B cell (primary cell): ENCODE results near the gene SNRK. TPM values are rescaled to one million over a fixed set of nuclear protein-coding genes. Genes with fewer than 3 reads are reported as not detected.

Source experiments
- ATAC-seq: fragments of 200-7000 bp; cut with Tn5 transposase; one replicate; pipeline ENCODE4 v1.10.0; 2021; ENCODE audit warnings: low read depth, mild to moderate bottlenecking, moderate number of reproducible peaks, moderate library complexity
- CTCF ChIA-PET: fragments of 350-600 bp; sonication (Branson Sonifier 250); formaldehyde crosslinking; loops from one replicate; lab custom pipeline; 2021; ENCODE audit warnings: antibody characterized with exemption, inconsistent platforms; lab: Charles Lee
- POLR2A ChIA-PET: fragments of 350-600 bp; sonication (Branson Sonifier 250); formaldehyde crosslinking; loops from one replicate; lab custom pipeline; 2021; ENCODE audit warnings: antibody characterized with exemption; lab: Charles Lee
- DNase-seq: peaks from one replicate; pipeline ENCODE4 v3.0.0; 2013
- H2AFZ ChIP-seq: 2 replicates; pipeline ENCODE4 v1.6.1; 2012; ENCODE audit warnings: mild to moderate bottlenecking, low read depth, low read length; ENCODE audit not compliant: insufficient read depth, poor library complexity, severe bottlenecking
- H3K27ac ChIP-seq, 2 donors: 1 replicate in 1 of 2; 2 replicates in 1 of 2; pipeline ENCODE4 v1.5.1; 2012 to 2013; ENCODE audit warnings: low read length in 2 of 2, mild to moderate bottlenecking in 2 of 2, moderate library complexity in 1 of 2
- H3K27me3 ChIP-seq, 4 experiments: fragments of 200-600 bp in 1 of 4; sonication (generic) in 1 of 4; replicated peaks in 1 of 4; 1 replicate in 2 of 4; 2 replicates in 2 of 4; pipeline versions ENCODE4 v1.6.1 to v1.7.0; 2013 to 2016; ENCODE audit warnings: low read length in 3 of 4, mild to moderate bottlenecking in 2 of 4, mixed read lengths in 1 of 4, moderate library complexity in 1 of 4; ENCODE audit not compliant: insufficient read depth in 4 of 4, control insufficient read depth in 3 of 4; ENCODE audit errors: control extremely low read depth in 1 of 4
- H3K36me3 ChIP-seq, 2 experiments: replicated peaks in 1 of 2; 1 replicate in 1 of 2; 2 replicates in 1 of 2; pipeline versions ENCODE4 v1.6.1 to v1.7.1; 2013; ENCODE audit warnings: low read length in 1 of 2; ENCODE audit not compliant: insufficient read depth in 2 of 2, control insufficient read depth in 1 of 2; ENCODE audit errors: control extremely low read depth in 1 of 2, extremely low read depth in 1 of 2
- H3K4me1 ChIP-seq, 2 donors: fragments of 200-600 bp in 1 of 2; sonication (generic) in 1 of 2; 1 replicate in 1 of 2; 2 replicates in 1 of 2; pipeline versions ENCODE4 v1.5.1 to v1.6.1; 2013 to 2017; ENCODE audit warnings: low read length in 2 of 2; ENCODE audit not compliant: control insufficient read depth in 2 of 2, insufficient read depth in 2 of 2
- H3K4me2 ChIP-seq: replicated peaks from 2 replicates; pipeline ENCODE3; 2012; ENCODE audit warnings: mild to moderate bottlenecking, low read depth, low read length; ENCODE audit not compliant: poor library complexity, severe bottlenecking
- H3K4me3 ChIP-seq, 5 experiments: fragments of 200-600 bp in 1 of 5; sonication (generic) in 1 of 5; 1 replicate in 3 of 5; 2 replicates in 2 of 5; pipeline versions ENCODE4 v1.5.1 to v1.7.0; 2011 to 2016; ENCODE audit warnings: low read length in 4 of 5, mild to moderate bottlenecking in 4 of 5, low read depth in 2 of 5, control low read depth in 1 of 5, moderate library complexity in 1 of 5; ENCODE audit not compliant: insufficient read depth in 1 of 5; ENCODE audit errors: control extremely low read depth in 1 of 5, extremely low read depth in 1 of 5
- H3K79me2 ChIP-seq: fragments of 200-600 bp; sonication (generic); one replicate; pipeline ENCODE4 v1.6.0; 2016; ENCODE audit warnings: low read length; ENCODE audit not compliant: control insufficient read depth, insufficient read depth
- H3K9ac ChIP-seq: fragments of 200-600 bp; sonication (generic); 2 replicates; pipeline ENCODE4 v1.6.1; 2017; ENCODE audit warnings: mild to moderate bottlenecking, low read length, moderate library complexity
- H3K9me3 ChIP-seq, 3 donors: one replicate each; pipeline versions ENCODE4 v1.6.1 to v1.7.1; 2013; ENCODE audit warnings: low read length in 2 of 3; ENCODE audit not compliant: control insufficient read depth in 2 of 3, insufficient read depth in 1 of 3; ENCODE audit errors: control extremely low read depth in 1 of 3
- H4K20me1 ChIP-seq: 2 replicates; pipeline ENCODE4 v1.6.0; 2012; ENCODE audit warnings: mild to moderate bottlenecking, low read length; ENCODE audit not compliant: insufficient read depth, control insufficient read depth, poor library complexity, severe bottlenecking
- H3K27ac Mint-ChIP-seq: one replicate; pipeline ENCODE4 v1.8.0; 2021; ENCODE audit warnings: mixed read lengths
- H3K27me3 Mint-ChIP-seq: one replicate; pipeline ENCODE4 v1.8.0; 2021; ENCODE audit warnings: mixed read lengths
- H3K4me1 Mint-ChIP-seq: one replicate; pipeline ENCODE4 v1.8.0; 2021; ENCODE audit warnings: mixed read lengths
- H3K4me3 Mint-ChIP-seq: one replicate; pipeline ENCODE4 v1.8.0; 2021; ENCODE audit warnings: mixed read lengths
- H3K9me3 Mint-ChIP-seq: one replicate; pipeline ENCODE4 v1.8.0; 2022; ENCODE audit warnings: mixed read lengths; ENCODE audit not compliant: insufficient read depth
- EZH2 ChIP-seq: IDR thresholded peaks from 2 replicates; pipeline ENCODE4 v1.6.1; 2012; ENCODE audit warnings: borderline replicate concordance, low read depth, mild to moderate bottlenecking, moderate library complexity, low read length; ENCODE audit not compliant: insufficient read depth, poor library complexity, severe bottlenecking
- WGBS: methylation state at CpG from one replicate; pipeline ENCODE4 v1.1.5; 2013; ENCODE audit warnings: missing lambda C conversion rate; ENCODE audit not compliant: insufficient coverage; 5-methylcytosine and 5-hydroxymethylcytosine counted together
- intact Hi-C: fragments of 100-400 bp; cut with micrococcal nuclease; formaldehyde crosslinking; loops from one replicate; pipeline ENCODE4 v1.10.0; 2022
- polyA plus RNA-seq: library from polyadenylated mRNA; depleted of rRNA; stranded (reverse); fragments of >200 nt; gene quantifications from 2 replicates; pipeline ENCODE4 v1.2.3, GENCODE V29; 2012
- total RNA-seq, 2 donors: library from RNA; stranded (reverse); fragments of 120-200 nt in 1 of 2; gene quantifications; 1 replicate in 1 of 2; 2 replicates in 1 of 2; pipeline versions ENCODE4 v1.2.3 to v1.2.4, GENCODE V29; 2013 to 2022
- TF ChIP-seq, protein P1 (sequence below): fragments of 200-600 bp; IDR thresholded peaks from one replicate; pipeline ENCODE4 v1.8.0; 2022; ENCODE audit warnings: antibody characterized with exemption, mild to moderate bottlenecking

Gene SNRK
- total and polyA plus RNA-seq, 2 donors (not counting 1 experiment from before 2014, with no cell fraction given), result 17.8 to 46.7 TPM

DNA sequence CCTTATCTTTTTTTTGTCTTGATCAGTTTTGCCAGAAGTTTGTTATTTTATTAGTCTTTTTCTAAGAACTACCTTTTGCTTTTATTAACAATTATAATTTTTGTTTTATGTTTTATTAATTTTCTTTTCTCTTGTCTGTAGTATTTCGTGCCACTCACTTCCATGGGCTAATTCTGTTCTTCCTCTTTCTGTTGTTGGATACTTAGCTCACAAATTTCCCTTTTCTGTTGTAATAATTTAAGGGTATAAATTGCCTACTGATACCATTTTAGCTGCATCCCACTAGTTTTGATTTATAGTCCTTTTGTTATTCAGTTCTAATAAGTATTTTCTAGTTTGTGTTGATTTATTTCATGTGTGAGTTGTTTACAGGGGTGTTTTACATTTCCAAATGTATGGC is 48.6 kb downstream of the SNRK start:
- Mint-ChIP-seq H3K4me3 (no peak overlapping the region), H3K9me3 (peaks cover 7% of the 10 kb centered on the region), H3K4me1 (peaks cover 6% of the 10 kb centered on the region), H3K27ac (no peak overlapping the region), H3K27me3 (no peaks in the 10 kb centered on the region)
- DNase-seq (no peak), ATAC-seq (no peak)
- no peaks in the 10 kb centered on the region for H3K4me1 ChIP-seq
- POLR2A ChIA-PET, result no interaction called here
- WGBS, result no CpG with 5 or more reads among the region's 1 CpG
- H3K36me3 ChIP-seq, result peaks cover 24 to 63% of the 10 kb centered on the region in 2 experiments
- no peak overlapping the region for H2AFZ ChIP-seq
- CTCF ChIA-PET, result interaction anchor here (0.6 to 1.9 kb wide), 3 partner anchors 10 to 52 kb away, joined by 3 to 7 read pairs (median 5); no protein-coding TSS in a partner anchor
- no peak overlapping the region for H3K9ac ChIP-seq
- TF ChIP-seq EZH2, result no peak
- TF ChIP-seq, protein P1, sequence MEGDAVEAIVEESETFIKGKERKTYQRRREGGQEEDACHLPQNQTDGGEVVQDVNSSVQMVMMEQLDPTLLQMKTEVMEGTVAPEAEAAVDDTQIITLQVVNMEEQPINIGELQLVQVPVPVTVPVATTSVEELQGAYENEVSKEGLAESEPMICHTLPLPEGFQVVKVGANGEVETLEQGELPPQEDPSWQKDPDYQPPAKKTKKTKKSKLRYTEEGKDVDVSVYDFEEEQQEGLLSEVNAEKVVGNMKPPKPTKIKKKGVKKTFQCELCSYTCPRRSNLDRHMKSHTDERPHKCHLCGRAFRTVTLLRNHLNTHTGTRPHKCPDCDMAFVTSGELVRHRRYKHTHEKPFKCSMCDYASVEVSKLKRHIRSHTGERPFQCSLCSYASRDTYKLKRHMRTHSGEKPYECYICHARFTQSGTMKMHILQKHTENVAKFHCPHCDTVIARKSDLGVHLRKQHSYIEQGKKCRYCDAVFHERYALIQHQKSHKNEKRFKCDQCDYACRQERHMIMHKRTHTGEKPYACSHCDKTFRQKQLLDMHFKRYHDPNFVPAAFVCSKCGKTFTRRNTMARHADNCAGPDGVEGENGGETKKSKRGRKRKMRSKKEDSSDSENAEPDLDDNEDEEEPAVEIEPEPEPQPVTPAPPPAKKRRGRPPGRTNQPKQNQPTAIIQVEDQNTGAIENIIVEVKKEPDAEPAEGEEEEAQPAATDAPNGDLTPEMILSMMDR, result no peak
- intact Hi-C loops, result no loop called here
- no peak overlapping the region for H3K27ac ChIP-seq
- H3K27me3 ChIP-seq, result no peaks in the 10 kb centered on the region
- no peak overlapping the region for H3K4me3 ChIP-seq
- peaks cover 12 to 41% (median 36%) of the 10 kb centered on the region in 3 donors for H3K9me3 ChIP-seq
- peaks cover 51% of the 10 kb centered on the region for H3K79me2 ChIP-seq
- H4K20me1 ChIP-seq, result peaks cover 24% of the 10 kb centered on the region
- no peak overlapping the region for H3K4me2 ChIP-seq

DNA sequence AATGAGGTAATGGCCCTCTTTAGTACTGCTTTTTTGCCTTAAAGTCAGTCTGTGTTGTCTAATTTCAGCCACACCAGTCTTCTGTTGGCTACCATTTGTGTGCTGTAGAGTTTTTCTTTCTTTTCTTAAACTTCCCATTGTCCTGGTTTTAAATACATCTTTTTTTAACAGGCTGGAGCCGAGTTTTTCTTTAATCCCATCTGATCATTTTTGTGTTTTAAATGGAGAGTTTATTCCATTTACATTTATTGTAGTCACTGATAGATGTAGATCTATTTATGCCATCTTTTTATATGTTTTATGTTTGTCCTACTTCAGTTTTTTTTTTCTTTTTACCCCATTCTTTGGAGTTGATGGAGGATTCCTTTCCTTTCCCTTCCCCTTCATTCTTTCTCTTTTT is 49.5 kb downstream of the SNRK start:
- intact Hi-C loops, result no loop called here
- no peak for TF ChIP-seq EZH2
- TF ChIP-seq, protein P1, result no peak
- no CpG with 5 or more reads among the region's 1 CpG for WGBS
- no peak overlapping the region for H3K4me3 Mint-ChIP-seq
- DNase-seq (no peak), ATAC-seq (no peak)
- Histone ChIP-seq H3K27ac (no peak overlapping the region), H3K27me3 (no peaks in the 10 kb centered on the region), H3K9me3 (peaks cover 12 to 41% (median 36%) of the 10 kb centered on the region in 3 donors), H3K9ac (no peak overlapping the region), H3K4me2 (no peak overlapping the region), H2AFZ (no peak overlapping the region), H3K36me3 (peaks cover 31 to 72% of the 10 kb centered on the region in 2 experiments), H3K4me3 (no peak overlapping the region), H4K20me1 (peaks cover 24% of the 10 kb centered on the region), H3K4me1 (no peaks in the 10 kb centered on the region), H3K79me2 (peaks cover 48% of the 10 kb centered on the region)
- peaks cover 7% of the 10 kb centered on the region for H3K9me3 Mint-ChIP-seq
- no peaks in the 10 kb centered on the region for H3K27me3 Mint-ChIP-seq
- H3K27ac Mint-ChIP-seq, result no peak overlapping the region
- POLR2A ChIA-PET, result no interaction called here
- H3K4me1 Mint-ChIP-seq, result peaks cover 2% of the 10 kb centered on the region
- CTCF ChIA-PET, result interaction anchor here (1.9 kb wide), 1 partner anchor 10 kb away, joined by 7 read pairs; no protein-coding TSS in a partner anchor
